SK-N-SH treated with all-trans-retinoic acid at 6 μM for 48 hours (cell line): ENCODE measurements around the gene SEPTIN8.

Experiments
- ATAC-seq: fragments of 200-7000 bp; cut with Tn5 transposase; 3 replicates; pipeline ENCODE4 v1.9.1; 2020; ENCODE audit warnings: mild to moderate bottlenecking, moderate library complexity
- ARNTL ChIP-seq: fragments of 450-650 bp; formaldehyde crosslinking; IDR thresholded peaks from 2 replicates; pipeline ENCODE4 v1.5.0; 2020; ENCODE audit warnings: low read depth, mild to moderate bottlenecking, moderate library complexity, borderline replicate concordance
- BACH2 ChIP-seq: fragments of 250-450 bp; sonication (Bioruptor Pico); IDR thresholded peaks from 2 replicates; pipeline ENCODE4 v1.9.0; 2021; ENCODE audit warnings: mild to moderate bottlenecking, borderline replicate concordance
- CREB5 ChIP-seq: fragments of 250-450 bp; sonication (Bioruptor Pico); IDR thresholded peaks from 2 replicates; pipeline ENCODE4 v1.5.1; 2020; ENCODE audit warnings: low read depth, mild to moderate bottlenecking, moderate library complexity
- CSRNP3 ChIP-seq: fragments of 250-450 bp; sonication (Bioruptor Pico); IDR thresholded peaks from 2 replicates; pipeline ENCODE4 v1.5.1; 2021; ENCODE audit warnings: mild to moderate bottlenecking, moderate library complexity
- ESRRG ChIP-seq: fragments of 250-450 bp; sonication (Bioruptor Pico); IDR thresholded peaks from 2 replicates; pipeline ENCODE4 v1.6.1; 2021; ENCODE audit warnings: mild to moderate bottlenecking
- GLIS3 ChIP-seq: fragments of 250-450 bp; sonication (Bioruptor Pico); IDR thresholded peaks from 2 replicates; pipeline ENCODE4 v1.5.0; 2020; ENCODE audit warnings: mild to moderate bottlenecking, moderate library complexity
- ISL1 ChIP-seq: fragments of 250-450 bp; sonication (Bioruptor Pico); IDR thresholded peaks from 2 replicates; pipeline ENCODE4 v2.1.2; 2022; ENCODE audit warnings: mild to moderate bottlenecking, moderate library complexity
- OSR1 ChIP-seq: fragments of 250-450 bp; sonication (Bioruptor Pico); IDR thresholded peaks from 2 replicates; pipeline ENCODE4 v1.8.0; 2022; ENCODE audit warnings: moderate library complexity, mild to moderate bottlenecking, inconsistent platforms
- PATZ1 ChIP-seq: fragments of 250-450 bp; sonication (Bioruptor Pico); IDR thresholded peaks from 2 replicates; pipeline ENCODE4 v1.8.0; 2020; ENCODE audit warnings: mild to moderate bottlenecking, moderate library complexity, borderline replicate concordance
- POU6F1 ChIP-seq: fragments of 250-450 bp; sonication (Bioruptor Pico); IDR thresholded peaks from 2 replicates; pipeline ENCODE4 v1.8.0; 2021; ENCODE audit warnings: low read depth, mild to moderate bottlenecking, moderate library complexity, borderline replicate concordance
- PPARA ChIP-seq: fragments of 250-450 bp; sonication (Bioruptor Pico); IDR thresholded peaks from 2 replicates; pipeline ENCODE4 v1.5.0; 2020; ENCODE audit warnings: mild to moderate bottlenecking, borderline replicate concordance
- RARB ChIP-seq: fragments of 250-450 bp; sonication (Bioruptor Pico); IDR thresholded peaks from 2 replicates; pipeline ENCODE4 v1.8.0; 2021; ENCODE audit warnings: mild to moderate bottlenecking, moderate library complexity
- SNAI2 ChIP-seq: fragments of 250-450 bp; sonication (Bioruptor Pico); IDR thresholded peaks from 2 replicates; pipeline ENCODE4 v1.5.0; 2020; ENCODE audit warnings: mild to moderate bottlenecking, moderate library complexity
- TCF4 ChIP-seq: fragments of 250-450 bp; sonication (Bioruptor Pico); IDR thresholded peaks from 2 replicates; pipeline ENCODE4 v1.8.0; 2021; ENCODE audit warnings: mild to moderate bottlenecking, moderate library complexity, borderline replicate concordance
- TOX ChIP-seq: fragments of 250-450 bp; sonication (Bioruptor Pico); IDR thresholded peaks from 2 replicates; pipeline ENCODE4 v1.8.0; 2021; ENCODE audit warnings: mild to moderate bottlenecking, moderate library complexity, borderline replicate concordance
- TSHZ2 ChIP-seq: fragments of 250-450 bp; sonication (Bioruptor Pico); IDR thresholded peaks from 2 replicates; pipeline ENCODE4 v1.5.0; 2020; ENCODE audit warnings: mild to moderate bottlenecking, moderate library complexity
- ZFP3 ChIP-seq: fragments of 250-450 bp; sonication (Bioruptor Pico); IDR thresholded peaks from 2 replicates; pipeline ENCODE4 v1.5.0; 2020; ENCODE audit warnings: mild to moderate bottlenecking, moderate library complexity
- ZFP30 ChIP-seq: fragments of 450-650 bp; formaldehyde crosslinking; IDR thresholded peaks from 2 replicates; pipeline ENCODE4 v1.5.0; 2022; ENCODE audit warnings: mild to moderate bottlenecking, moderate library complexity
- ZNF565 ChIP-seq: fragments of 450-650 bp; formaldehyde crosslinking; conservative IDR thresholded peaks from 2 replicates; pipeline ENCODE4 v1.5.0; 2020; ENCODE audit warnings: low read depth, mild to moderate bottlenecking, moderate library complexity
- ZNF70 ChIP-seq: fragments of 450-650 bp; formaldehyde crosslinking; IDR thresholded peaks from 2 replicates; pipeline ENCODE4 v1.5.0; 2020; ENCODE audit warnings: mild to moderate bottlenecking, moderate library complexity
- ZNF8 ChIP-seq: fragments of 450-650 bp; formaldehyde crosslinking; IDR thresholded peaks from 2 replicates; pipeline ENCODE4 v1.5.0; 2020; ENCODE audit warnings: mild to moderate bottlenecking, moderate library complexity

Gene SEPTIN8

GRCh38 chr5:132822650-132823480 is 45.8 kb upstream of the SEPTIN8 start:
- TF ChIP-seq CSRNP3 (CRISPR knock-in tag) (no peak), TCF4 (CRISPR knock-in tag) (no peak), ZFP30 (no peak), BACH2 (CRISPR knock-in tag) (no peak), CREB5 (CRISPR knock-in tag) (no peak), TOX (CRISPR knock-in tag) (no peak), RARB (CRISPR knock-in tag) (no peak), ZNF70 (no peak), ISL1 (CRISPR knock-in tag) (no peak), GLIS3 (CRISPR knock-in tag) (no peak), ZFP3 (no peak), ESRRG (CRISPR knock-in tag) (no peak), PATZ1 (no peak), OSR1 (CRISPR knock-in tag) (no peak), POU6F1 (CRISPR knock-in tag) (no peak), SNAI2 (no peak), ZNF8 (CRISPR knock-in tag) (no peak), TSHZ2 (no peak)

GRCh38 chr5:132821791-132822190 is 44.8 kb upstream of the SEPTIN8 start:
- no peak; the same call in 2 of the 3 replicates for ATAC-seq
- TF ChIP-seq SNAI2: no peak
- TF ChIP-seq PPARA (CRISPR knock-in tag): no peak
- TF ChIP-seq ZFP3: no peak
- no peak for TF ChIP-seq TOX (CRISPR knock-in tag)
- no peak for TF ChIP-seq ISL1 (CRISPR knock-in tag)
- TF ChIP-seq ARNTL: no peak
- TF ChIP-seq ZFP30: no peak
- no peak for TF ChIP-seq ESRRG (CRISPR knock-in tag)
- no peak for TF ChIP-seq ZNF70
- TF ChIP-seq TSHZ2: no peak
- TF ChIP-seq ZNF565 (CRISPR knock-in tag): no peak
- TF ChIP-seq PATZ1: no peak
- TF ChIP-seq RARB (CRISPR knock-in tag): no peak

More at GRCh38 chr5:132822650-132823480, 45.8 kb upstream of the SEPTIN8 start:
- ATAC-seq: no peak
